Activated T-cell treated with anti-CD3 and anti-CD28 coated beads, Interleukin-2, amount 50 U/mL, for 72 hours (primary cell): ENCODE results near the gene SPDYE6. TPM values are rescaled to one million over a fixed set of nuclear protein-coding genes. Genes with fewer than 3 reads are reported as not detected.
"Not testable (repeated sequence)": the region's sequence is repeated elsewhere in the genome, so short reads cannot be mapped to it uniquely, and the experiment has no call there.

ENCODE experiments used
- ATAC-seq, 2 donors: fragments of 150-1000 bp; cut with Tn5 transposase; replicated peaks in 1 of 2; 2 replicates each; pipeline ENCODE4 v1.10.0; 2021; ENCODE audit warnings: moderate library complexity in 2 of 2, mild to moderate bottlenecking in 1 of 2
- DNase-seq, 2 donors: peaks; one replicate each; pipeline ENCODE4 v3.0.0; 2021 to 2022; ENCODE audit warnings: mixed read lengths in 1 of 2
- H3K27ac Mint-ChIP-seq: one replicate; pipeline ENCODE4 v1.8.0; 2022; ENCODE audit warnings: mild to moderate bottlenecking, moderate library complexity, mixed read lengths
- H3K27me3 Mint-ChIP-seq: one replicate; pipeline ENCODE4 v1.8.0; 2022; ENCODE audit warnings: low read depth, mixed read lengths
- H3K36me3 Mint-ChIP-seq, 2 donors: one replicate each; pipeline ENCODE4 v1.8.0; 2022; ENCODE audit warnings: mixed read lengths in 2 of 2, mild to moderate bottlenecking in 1 of 2; ENCODE audit not compliant: insufficient read depth in 2 of 2
- H3K4me1 Mint-ChIP-seq: one replicate; pipeline ENCODE4 v1.8.0; 2022; ENCODE audit warnings: low read depth, mixed read lengths
- H3K4me3 Mint-ChIP-seq, 2 donors: one replicate each; pipeline ENCODE4 v1.8.0; 2022; ENCODE audit warnings: mild to moderate bottlenecking in 2 of 2, mixed read lengths in 2 of 2, moderate library complexity in 2 of 2
- H3K9me3 Mint-ChIP-seq, 2 donors: one replicate each; pipeline ENCODE4 v1.8.0; 2022; ENCODE audit warnings: mixed read lengths in 2 of 2
- total RNA-seq, 2 donors: library from RNA; stranded (reverse); gene quantifications; one replicate each; pipeline ENCODE4 v1.2.3, GENCODE V29; 2022

The SPDYE6 gene
- total RNA-seq, 2 donors from 2014 or later = not detected

GRCh38 chr7:102389810-102390209 lies 33.6 kb upstream of the SPDYE6 start:
- Mint-ChIP-seq H3K4me1 (peaks cover 6% of the 10 kb centered on the region), H3K4me3 (no peak overlapping the region), H3K27ac (no peak overlapping the region), H3K36me3 (peaks cover 3 to 10% of the 10 kb centered on the region in 2 donors), H3K27me3 (no peaks in the 10 kb centered on the region), H3K9me3 (no peaks in the 10 kb centered on the region)
- no peak for ATAC-seq
- no peak for DNase-seq

- H3K27ac Mint-ChIP-seq = no peak overlapping the region
- H3K36me3 Mint-ChIP-seq = peaks cover under 1 to 9% of the 10 kb centered on the region in 2 donors
- no peaks in the 10 kb centered on the region for H3K9me3 Mint-ChIP-seq
- DNase-seq (no peak), ATAC-seq (no peak)
- H3K27me3 Mint-ChIP-seq = no peaks in the 10 kb centered on the region
- H3K4me3 Mint-ChIP-seq = no peak overlapping the region
- peaks cover 3% of the 10 kb centered on the region for H3K4me1 Mint-ChIP-seq
Observed at GRCh38 chr7:102387064-102387463, 30.8 kb upstream of the SPDYE6 start.

GRCh38 chr7:102381696-102382425 lies 25.6 kb upstream of the SPDYE6 start:
- H3K27me3 Mint-ChIP-seq, H3K9me3 Mint-ChIP-seq, DNase-seq, ATAC-seq, H3K4me3 Mint-ChIP-seq, H3K4me1 Mint-ChIP-seq: not testable (repeated sequence)
- peak overlapping the region; percentile 46 for H3K27ac Mint-ChIP-seq
- H3K36me3 Mint-ChIP-seq = peaks cover 3 to 24% of the 10 kb centered on the region in 2 donors

- H3K4me3 Mint-ChIP-seq = not testable (repeated sequence)
Observed at GRCh38 chr7:102380837-102381236, 24.6 kb upstream of the SPDYE6 start.

GRCh38 chr7:102376964-102377466 lies 20.8 kb upstream of the SPDYE6 start:
- no peak for DNase-seq
- Mint-ChIP-seq H3K9me3 (no peaks in the 10 kb centered on the region), H3K4me1 (peaks cover 10% of the 10 kb centered on the region), H3K36me3 (peaks cover 7 to 24% of the 10 kb centered on the region in 2 donors), H3K27me3 (no peaks in the 10 kb centered on the region), H3K4me3 (no peak overlapping the region), H3K27ac (peak overlapping the region; percentile 0)
- ATAC-seq = no peak

More at GRCh38 chr7:102380837-102381236, 24.6 kb upstream of the SPDYE6 start:
- Mint-ChIP-seq H3K36me3 (peaks cover 3 to 25% of the 10 kb centered on the region in 2 donors), H3K27ac (peak overlapping the region; percentile 80)
- H3K27me3 Mint-ChIP-seq, ATAC-seq, DNase-seq, H3K4me1 Mint-ChIP-seq, H3K9me3 Mint-ChIP-seq: not testable (repeated sequence)

- not testable (repeated sequence) for DNase-seq, H3K27ac Mint-ChIP-seq, ATAC-seq, H3K4me3 Mint-ChIP-seq, H3K9me3 Mint-ChIP-seq, H3K27me3 Mint-ChIP-seq
- Mint-ChIP-seq H3K4me1 (peaks cover 30% of the 10 kb centered on the region), H3K36me3 (peaks cover 12 to 34% of the 10 kb centered on the region in 2 donors)
Observed at GRCh38 chr7:102372796-102373195, 16.6 kb upstream of the SPDYE6 start.

GRCh38 chr7:102370038-102370437 lies 13.8 kb upstream of the SPDYE6 start:
- H3K27ac Mint-ChIP-seq, DNase-seq, H3K27me3 Mint-ChIP-seq, ATAC-seq, H3K4me3 Mint-ChIP-seq, H3K9me3 Mint-ChIP-seq: not testable (repeated sequence)
- Mint-ChIP-seq H3K4me1 (peaks cover 39% of the 10 kb centered on the region), H3K36me3 (peaks cover 11 to 27% of the 10 kb centered on the region in 2 donors)

GRCh38 chr7:102365390-102365789 lies 9.1 kb upstream of the SPDYE6 start:
- Mint-ChIP-seq H3K4me3 (peak overlapping the region; percentile 52 to 87), H3K4me1 (peaks cover 38% of the 10 kb centered on the region), H3K36me3 (peaks cover 5 to 17% of the 10 kb centered on the region in 2 donors)
- not testable (repeated sequence) for H3K9me3 Mint-ChIP-seq, ATAC-seq, H3K27me3 Mint-ChIP-seq, DNase-seq, H3K27ac Mint-ChIP-seq

GRCh38 chr7:102364394-102364886 lies 8.2 kb upstream of the SPDYE6 start:
- H3K27me3 Mint-ChIP-seq, H3K9me3 Mint-ChIP-seq, ATAC-seq: not testable (repeated sequence)
- DNase-seq = peak; percentile 6 to 11
- Mint-ChIP-seq H3K36me3 (peaks cover 2 to 11% of the 10 kb centered on the region in 2 donors), H3K4me3 (peak overlapping the region; percentile 87 to 91), H3K4me1 (peaks cover 32% of the 10 kb centered on the region), H3K27ac (peak overlapping the region; percentile 75)

- H3K27me3 Mint-ChIP-seq, H3K9me3 Mint-ChIP-seq: not testable (repeated sequence)
- peaks cover 32% of the 10 kb centered on the region for H3K4me1 Mint-ChIP-seq
- peaks cover 2 to 11% of the 10 kb centered on the region in 2 donors for H3K36me3 Mint-ChIP-seq
- ATAC-seq = peak; percentile 100
- DNase-seq = peak; percentile 93 to 96
- H3K27ac Mint-ChIP-seq = peak overlapping the region; percentile 75
- peak overlapping the region; percentile 87 to 91 for H3K4me3 Mint-ChIP-seq
Observed at GRCh38 chr7:102363549-102364393, 7.5 kb upstream of the SPDYE6 start.

GRCh38 chr7:102346983-102347382 lies 9.3 kb downstream of the SPDYE6 start:
- ATAC-seq, DNase-seq, H3K4me3 Mint-ChIP-seq, H3K9me3 Mint-ChIP-seq, H3K27me3 Mint-ChIP-seq, H3K4me1 Mint-ChIP-seq, H3K36me3 Mint-ChIP-seq, H3K27ac Mint-ChIP-seq: not testable (repeated sequence)

- not testable (repeated sequence) for H3K4me1 Mint-ChIP-seq, ATAC-seq, H3K9me3 Mint-ChIP-seq, H3K27ac Mint-ChIP-seq, DNase-seq, H3K4me3 Mint-ChIP-seq, H3K27me3 Mint-ChIP-seq, H3K36me3 Mint-ChIP-seq
Observed at GRCh38 chr7:102340599-102341368, 15.5 kb downstream of the SPDYE6 start.
